A549 (cell line): ENCODE results near the gene ZMAT3. TPM values are rescaled to one million over a fixed set of nuclear protein-coding genes. Genes with fewer than 3 reads are reported as not detected.

ENCODE experiments used
- ATAC-seq, 2 experiments: fragments of 200-7000 bp in 1 of 2; fragments of >200 bp in 1 of 2; cut with Nextera tagmentation in 1 of 2; cut with Tn5 transposase in 1 of 2; 3 replicates each; pipeline versions ENCODE4 v1.8.0 to v1.9.1; 2018 to 2020; ENCODE audit warnings: mild to moderate bottlenecking in 1 of 2, moderate library complexity in 1 of 2
- CTCF ChIA-PET: fragments of 300-600 bp; sonication (Branson Sonifier 250); formaldehyde crosslinking; extraction: SDS; loops from one replicate; lab custom pipeline; 2021; ENCODE audit warnings: antibody characterized with exemption, inconsistent platforms; lab: Yijun Ruan, JAX
- POLR2A ChIA-PET: fragments of 350-600 bp; formaldehyde crosslinking; extraction: SDS; loops from one replicate; lab custom pipeline; 2021; ENCODE audit warnings: antibody characterized with exemption, inconsistent platforms; lab: Yijun Ruan, JAX
- DNase-seq, 2 experiments: peaks; one replicate each; pipeline versions ENCODE4 v3.0.0 to v3.0.0-alpha.2; 2011 to 2016; ENCODE audit warnings: low read depth in 1 of 2, low spot score in 1 of 2
- FAIRE-seq: peaks from 2 replicates; lab custom pipeline; 2011; peaks lifted over from hg19 to GRCh38; lab: Jason Lieb, UNC
- H3K27ac ChIP-seq, 2 experiments: fragments of >200 bp; sonication (Bioruptor Twin); formaldehyde crosslinking; 3 replicates each; pipeline ENCODE4 v1.5.1; 2016 to 2017
- H3K4me1 ChIP-seq: fragments of >200 bp; sonication (Bioruptor Twin); formaldehyde crosslinking; 3 replicates; pipeline ENCODE4 v1.6.1; 2016
- H3K4me2 ChIP-seq: fragments of >200 bp; sonication (Bioruptor Twin); formaldehyde crosslinking; 3 replicates; pipeline ENCODE4 v1.6.1; 2016
- H3K4me3 ChIP-seq: fragments of >200 bp; sonication (Bioruptor Twin); formaldehyde crosslinking; 3 replicates; pipeline ENCODE4 v1.5.1; 2016
- H3K9me3 ChIP-seq: fragments of >200 bp; sonication (Bioruptor Twin); formaldehyde crosslinking; 3 replicates; pipeline ENCODE4 v1.6.1; 2016
- ATOH8 ChIP-seq: fragments of 250-450 bp; sonication (Bioruptor Pico); IDR thresholded peaks from 2 replicates; pipeline ENCODE4 v1.5.0; 2020; ENCODE audit warnings: low read depth, mild to moderate bottlenecking, moderate library complexity
- BCL3 ChIP-seq: fragments of >200 bp; sonication (Bioruptor Twin); formaldehyde crosslinking; IDR thresholded peaks from 3 replicates; pipeline ENCODE4 v1.6.1; 2016
- CBX8 ChIP-seq: fragments of 200-600 bp; sonication (generic); IDR thresholded peaks from 2 replicates; pipeline ENCODE4 v1.6.1; 2016
- CTCF ChIP-seq: fragments of >200 bp; sonication (Bioruptor Twin); formaldehyde crosslinking; IDR thresholded peaks from 3 replicates; pipeline ENCODE4 v1.5.1; 2016
- EHF ChIP-seq: fragments of 250-450 bp; sonication (Bioruptor Pico); IDR thresholded peaks from 2 replicates; pipeline ENCODE4 v1.5.0; 2020; ENCODE audit warnings: mild to moderate bottlenecking
- EHMT2 ChIP-seq: fragments of 200-600 bp; sonication (generic); IDR thresholded peaks from 2 replicates; pipeline ENCODE4 v1.6.1; 2016; ENCODE audit warnings: antibody characterized with exemption, low read depth, mild to moderate bottlenecking, moderate library complexity
- ESRRA ChIP-seq: fragments of 150-350 bp; IDR thresholded peaks from 2 replicates; pipeline ENCODE4 v1.6.1; 2014; ENCODE audit warnings: mild to moderate bottlenecking, low read length, borderline replicate concordance
- FOSL2 ChIP-seq, 2 experiments: fragments of 450-650 bp in 1 of 2; fragments of >200 bp in 1 of 2; sonication (Bioruptor Twin) in 1 of 2; formaldehyde crosslinking; IDR thresholded peaks; 2 replicates each; pipeline versions ENCODE4 v1.5.0 to v1.6.1; 2016 to 2020; ENCODE audit warnings: mild to moderate bottlenecking in 1 of 2, moderate library complexity in 1 of 2
- FOXS1 ChIP-seq: fragments of 250-450 bp; sonication (Bioruptor Pico); IDR thresholded peaks from 2 replicates; pipeline ENCODE4 v1.5.0; 2020; ENCODE audit warnings: mild to moderate bottlenecking, moderate library complexity
- HDAC2 ChIP-seq: fragments of 200-600 bp; sonication (generic); IDR thresholded peaks from 2 replicates; pipeline ENCODE4 v1.6.1; 2016
- HEYL ChIP-seq: fragments of 250-450 bp; sonication (Bioruptor Pico); IDR thresholded peaks from 2 replicates; pipeline ENCODE4 v1.8.0; 2021; ENCODE audit warnings: mild to moderate bottlenecking, moderate library complexity
- HOXA7 ChIP-seq: fragments of 250-450 bp; sonication (Bioruptor Pico); IDR thresholded peaks from 2 replicates; pipeline ENCODE4 v1.5.0; 2020; ENCODE audit warnings: mild to moderate bottlenecking, moderate library complexity
- HOXB13 ChIP-seq: fragments of 250-450 bp; sonication (Bioruptor Pico); IDR thresholded peaks from 2 replicates; pipeline ENCODE4 v1.5.0; 2020; ENCODE audit warnings: low read depth, mild to moderate bottlenecking, moderate library complexity
- HOXB5 ChIP-seq: fragments of 250-450 bp; sonication (Bioruptor Pico); IDR thresholded peaks from 2 replicates; pipeline ENCODE4 v1.5.0; 2020; ENCODE audit warnings: mild to moderate bottlenecking, moderate library complexity
- JUN ChIP-seq, 2 experiments: fragments of >200 bp; sonication (Bioruptor Twin); formaldehyde crosslinking; IDR thresholded peaks; 2 replicates in 1 of 2; 3 replicates in 1 of 2; pipeline ENCODE4 v1.6.1; 2016 to 2017
- MAFK ChIP-seq: fragments of 450-650 bp; IDR thresholded peaks from 2 replicates; pipeline ENCODE4 v1.6.1; 2014; ENCODE audit not compliant: partially characterized antibody
- PBX3 ChIP-seq: IDR thresholded peaks from 2 replicates; pipeline ENCODE4 v1.6.1; 2012
- POLR2AphosphoS2 ChIP-seq: conservative IDR thresholded peaks from 2 replicates; pipeline ENCODE4 v1.6.1; 2012; ENCODE audit warnings: low read length, improper control_type of control experiment, inconsistent platforms
- RARB ChIP-seq: fragments of 250-450 bp; sonication (Bioruptor Pico); IDR thresholded peaks from 2 replicates; pipeline ENCODE4 v1.8.0; 2021; ENCODE audit warnings: mild to moderate bottlenecking, moderate library complexity
- RCOR1 ChIP-seq: fragments of 150-350 bp; IDR thresholded peaks from 2 replicates; pipeline ENCODE4 v1.6.1; 2014; ENCODE audit warnings: antibody characterized with exemption, low read length, low read depth
- SREBF2 ChIP-seq: fragments of 450-650 bp; IDR thresholded peaks from 2 replicates; pipeline ENCODE4 v1.6.1; 2014; ENCODE audit warnings: mild to moderate bottlenecking, moderate library complexity
- TP53 ChIP-seq: fragments of 250-450 bp; sonication (Bioruptor Pico); IDR thresholded peaks from 2 replicates; pipeline ENCODE4 v1.5.0; 2021; ENCODE audit warnings: mild to moderate bottlenecking, moderate library complexity
- ZC3H11A ChIP-seq: fragments of 450-650 bp; IDR thresholded peaks from 2 replicates; pipeline ENCODE4 v1.6.1; 2014; ENCODE audit warnings: antibody characterized with exemption, mild to moderate bottlenecking
- ZNF302 ChIP-seq: fragments of 250-450 bp; sonication (Bioruptor Pico); IDR thresholded peaks from 2 replicates; pipeline ENCODE4 v1.9.0; 2021; ENCODE audit warnings: inconsistent platforms, mild to moderate bottlenecking, moderate library complexity
- ZSCAN20 ChIP-seq: fragments of 250-450 bp; sonication (Bioruptor Pico); IDR thresholded peaks from 2 replicates; pipeline ENCODE4 v1.8.0; 2022; ENCODE audit warnings: mild to moderate bottlenecking, moderate library complexity
- WGBS: methylation state at CpG from one replicate; pipeline ENCODE4 v1.1.6; 2017; ENCODE audit errors: missing lambda C conversion rate; 5-methylcytosine and 5-hydroxymethylcytosine counted together
- polyA plus RNA-seq, 4 experiments: library from polyadenylated mRNA; depleted of rRNA in 3 of 4; stranded (reverse); fragments of >200 nt; fragmentation: RNase III in 1 of 4; extraction: RNeasy Plus Mini Kit Qiagen cat#74134 plus additional on column Dnase treatment in 1 of 4; gene quantifications; 2 replicates in 3 of 4; 3 replicates in 1 of 4; pipeline ENCODE4 v1.2.3, GENCODE V29; 2011 to 2017

Gene ZMAT3
- polyA plus RNA-seq, 2 of the 4 experiments (the other 2 are of a cell fraction), result 5.7 to 12.2 TPM

- H3K4me2 ChIP-seq, result no peak overlapping the region
- POLR2A ChIA-PET, result no interaction called here
- WGBS, result 89% methylated on average over 11 of the region's 12 CpGs
These were observed 33.3 kb downstream of the ZMAT3 start for GRCh38 chr3:179038216-179038898.

GRCh38 chr3:179037351-179037750, 34.3 kb downstream of the ZMAT3 start:
- Histone ChIP-seq H3K4me2 (no peak overlapping the region), H3K4me3 (no peak overlapping the region), H3K9me3 (no peaks in the 10 kb centered on the region), H3K4me1 (no peaks in the 10 kb centered on the region), H3K27ac (no peak overlapping the region)
- 73% methylated on average over 7 of the region's 10 CpGs for WGBS
- ChIA-PET CTCF (interaction anchor here (0.9 to 1.0 kb wide), 3 partner anchors 9 to 285 kb away, joined by 4 read pairs; no protein-coding TSS in a partner anchor), POLR2A (no interaction called here)
- ATAC-seq, result no peak
- DNase-seq, result no peak
- TF ChIP-seq FOSL2 (IDR thresholded peaks at IDR 0.05) (no peak), FOSL2 (CRISPR knock-in tag; IDR thresholded peaks at IDR 0.05) (no peak), EHMT2 (no peak), ZNF302 (CRISPR knock-in tag) (no peak), RARB (CRISPR knock-in tag) (no peak), POLR2AphosphoS2 (no peak), ZSCAN20 (CRISPR knock-in tag) (no peak)
- no peak for FAIRE-seq

More at GRCh38 chr3:179038216-179038898, 33.3 kb downstream of the ZMAT3 start:
- no peak for DNase-seq
- no peak for FAIRE-seq
- Histone ChIP-seq H3K9me3 (no peaks in the 10 kb centered on the region), H3K4me1 (no peaks in the 10 kb centered on the region), H3K27ac (no peak overlapping the region), H3K4me3 (no peak overlapping the region)
- TF ChIP-seq JUN (IDR thresholded peaks at IDR 0.05) (no peak), HOXB5 (CRISPR knock-in tag) (no peak), CTCF (no peak), HOXA7 (CRISPR knock-in tag) (no peak), TP53 (CRISPR knock-in tag) (no peak), MAFK (no peak), EHF (CRISPR knock-in tag) (no peak), ESRRA (no peak), FOXS1 (CRISPR knock-in tag) (no peak), ZC3H11A (no peak), SREBF2 (no peak), ZSCAN20 (CRISPR knock-in tag) (no peak), HOXB13 (CRISPR knock-in tag) (no peak), HDAC2 (no peak), ATOH8 (CRISPR knock-in tag) (no peak), HEYL (CRISPR knock-in tag) (no peak), BCL3 (no peak), RCOR1 (no peak), CBX8 (no peak), PBX3 (no peak)
- no peak for ATAC-seq
- CTCF ChIA-PET, result interaction anchor here (1.0 kb wide), 1 partner anchor 10 kb away, joined by 4 read pairs; no protein-coding TSS in a partner anchor
